Prostate gland (tissue), 2 donors: ENCODE measurements around the gene TPSB2.
"Not testable (repeated sequence)": the region's sequence is repeated elsewhere in the genome, so short reads cannot be mapped to it uniquely, and the experiment has no call there.

Source experiments
- CTCF ChIP-seq, 4 experiments: fragments of 200-600 bp in 2 of 4; fragments of 450-650 bp in 2 of 4; sonication (generic) in 2 of 4; IDR thresholded peaks; 1 replicate in 3 of 4; 2 replicates in 1 of 4; pipeline ENCODE4 v1.5.1; 2016 to 2019; ENCODE audit warnings: antibody characterized with exemption in 4 of 4, mild to moderate bottlenecking in 2 of 4, moderate library complexity in 2 of 4
- POLR2A ChIP-seq: fragments of 450-650 bp; IDR thresholded peaks from one replicate; pipeline ENCODE4 v1.6.1; 2016; ENCODE audit warnings: antibody characterized with exemption, mild to moderate bottlenecking

DNA sequence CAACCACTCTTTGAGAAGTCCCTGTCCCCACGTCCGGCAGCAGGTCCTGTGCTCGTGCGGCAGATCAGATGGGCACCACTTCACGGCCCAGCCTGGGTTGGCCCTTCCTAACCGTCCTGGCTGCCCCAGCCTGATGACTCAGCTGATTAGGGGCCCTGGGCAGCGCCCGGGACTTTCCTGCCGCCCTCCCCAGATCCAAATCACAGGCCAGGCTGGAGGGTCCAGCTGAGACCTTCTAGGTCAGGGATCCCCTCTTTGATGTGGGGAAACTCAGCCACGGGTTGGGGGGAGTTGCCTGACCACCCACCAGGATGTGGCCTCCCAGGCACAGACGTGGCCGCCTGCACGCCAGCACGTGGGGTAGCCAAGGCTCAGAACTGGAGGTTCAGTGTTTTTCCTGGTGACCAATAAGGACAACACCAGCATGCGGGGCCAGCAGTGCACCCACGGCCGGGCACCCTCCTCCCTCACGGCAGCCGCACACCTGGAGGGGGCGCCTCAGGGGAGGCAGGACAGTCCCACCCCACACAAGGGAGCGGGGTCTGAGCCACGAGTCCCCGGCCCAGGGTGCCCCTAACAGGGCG, 4.2 kb downstream of the TPSB2 start:
- not testable (repeated sequence) for TF ChIP-seq CTCF (IDR thresholded peaks at IDR 0.05); POLR2A
